BLaER1 treated with 17β-estradiol and CSF1 and Interleukin-3, amounts not matched to agents 10 nM and 100 nM (cell line): ENCODE results near the gene OR51V1.
"Not testable (repeated sequence)": the region's sequence is repeated elsewhere in the genome, so short reads cannot be mapped to it uniquely, and the experiment has no call there.

Source experiments
- H3K27ac ChIP-seq, 11 experiments: shearing (Covaris generic); formaldehyde crosslinking; 2 replicates each; pipeline ENCODE4 v1.8.1; 2022
- H3K27me3 ChIP-seq, 11 experiments: shearing (Covaris generic); formaldehyde crosslinking; 2 replicates each; pipeline ENCODE4 v1.8.1; 2022
- H3K36me3 ChIP-seq, 11 experiments: shearing (Covaris generic); formaldehyde crosslinking; 2 replicates each; pipeline ENCODE4 v1.8.1; 2022
- H3K4me1 ChIP-seq, 10 experiments: shearing (Covaris generic); formaldehyde crosslinking; 2 replicates each; pipeline ENCODE4 v1.8.1; 2022
- H3K4me2 ChIP-seq, 11 experiments: shearing (Covaris generic); formaldehyde crosslinking; 2 replicates each; pipeline ENCODE4 v1.8.1; 2022
- H3K4me3 ChIP-seq, 10 experiments: shearing (Covaris generic); formaldehyde crosslinking; 2 replicates each; pipeline ENCODE4 v1.8.1; 2022
- H3K9ac ChIP-seq, 11 experiments: shearing (Covaris generic); formaldehyde crosslinking; 2 replicates each; pipeline ENCODE4 v1.8.1; 2022
- H3K9me3 ChIP-seq, 11 experiments: shearing (Covaris generic); formaldehyde crosslinking; replicated peaks in 1 of 11; 2 replicates each; pipeline ENCODE4 v1.8.1; 2022
- H4K20me1 ChIP-seq, 11 experiments: shearing (Covaris generic); formaldehyde crosslinking; 2 replicates each; pipeline ENCODE4 v1.8.1; 2022
- Cebpa-rat ChIP-seq, 11 experiments: shearing (Covaris generic); IDR thresholded peaks; 2 replicates each; pipeline ENCODE4 v1.8.1; 2022

The OR51V1 gene, protein sequence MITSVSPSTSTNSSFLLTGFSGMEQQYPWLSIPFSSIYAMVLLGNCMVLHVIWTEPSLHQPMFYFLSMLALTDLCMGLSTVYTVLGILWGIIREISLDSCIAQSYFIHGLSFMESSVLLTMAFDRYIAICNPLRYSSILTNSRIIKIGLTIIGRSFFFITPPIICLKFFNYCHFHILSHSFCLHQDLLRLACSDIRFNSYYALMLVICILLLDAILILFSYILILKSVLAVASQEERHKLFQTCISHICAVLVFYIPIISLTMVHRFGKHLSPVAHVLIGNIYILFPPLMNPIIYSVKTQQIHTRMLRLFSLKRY

DNA sequence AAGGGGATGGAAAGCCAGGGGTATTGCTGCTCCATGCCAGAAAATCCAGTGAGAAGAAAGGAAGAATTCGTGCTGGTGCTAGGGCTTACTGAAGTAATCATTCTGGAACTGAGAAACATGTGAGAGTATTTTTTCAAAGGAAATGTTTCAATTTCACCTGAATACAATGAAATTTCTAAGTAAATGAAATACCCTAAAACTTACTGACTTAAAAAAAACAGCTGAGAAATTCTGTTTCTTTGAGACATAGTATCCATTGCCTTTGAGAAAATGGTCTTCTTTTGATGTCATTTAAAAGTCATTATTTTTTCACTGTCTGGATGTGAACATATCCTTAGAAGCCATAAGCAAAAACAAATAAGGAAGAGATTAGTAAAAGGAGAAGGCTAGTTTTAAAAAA lies at the start of gene OR51V1:
Gene OR51V1, minus strand, starts transcription at position 101 of the 400 bp plus-strand sequence. Its CDS starts 0 bp downstream, at position 101.
- TF ChIP-seq Cebpa-rat (IDR thresholded peaks at IDR 0.05) = no peak
- Histone ChIP-seq H3K36me3 (no peaks in the 10 kb centered on the region), H3K27ac (no peak within 1 kb of the TSS), H3K4me1 (peaks cover 0 to 10% (median 0%) of the 10 kb centered on the region in 10 experiments; a peak in 3 of 20 replicates), H3K9ac (no peak within 1 kb of the TSS), H3K9me3 (no peaks in the 10 kb centered on the region), H3K4me3 (no peak within 1 kb of the TSS), H4K20me1 (no peaks in the 10 kb centered on the region), H3K4me2 (no peak within 1 kb of the TSS), H3K27me3 (no peaks in the 10 kb centered on the region)

GRCh38 chr11:5249807-5250396 lies 49.4 kb upstream of the OR51V1 start, which contains the start of gene HBG1:
Gene HBG1, minus strand, starts transcription at chr11:5249857. Its CDS starts 53 bp downstream, at chr11:5249804.
- H3K9ac ChIP-seq, H3K36me3 ChIP-seq, H4K20me1 ChIP-seq, H3K4me1 ChIP-seq, H3K4me2 ChIP-seq, H3K27ac ChIP-seq, H3K4me3 ChIP-seq, H3K9me3 ChIP-seq, H3K27me3 ChIP-seq: not testable (repeated sequence)

GRCh38 chr11:5248498-5248897 lies 48.0 kb upstream of the OR51V1 start:
- H3K36me3 ChIP-seq, H3K9ac ChIP-seq, H3K4me2 ChIP-seq, H3K4me3 ChIP-seq, H3K27me3 ChIP-seq, H3K9me3 ChIP-seq, H4K20me1 ChIP-seq, H3K4me1 ChIP-seq, H3K27ac ChIP-seq: not testable (repeated sequence)

DNA sequence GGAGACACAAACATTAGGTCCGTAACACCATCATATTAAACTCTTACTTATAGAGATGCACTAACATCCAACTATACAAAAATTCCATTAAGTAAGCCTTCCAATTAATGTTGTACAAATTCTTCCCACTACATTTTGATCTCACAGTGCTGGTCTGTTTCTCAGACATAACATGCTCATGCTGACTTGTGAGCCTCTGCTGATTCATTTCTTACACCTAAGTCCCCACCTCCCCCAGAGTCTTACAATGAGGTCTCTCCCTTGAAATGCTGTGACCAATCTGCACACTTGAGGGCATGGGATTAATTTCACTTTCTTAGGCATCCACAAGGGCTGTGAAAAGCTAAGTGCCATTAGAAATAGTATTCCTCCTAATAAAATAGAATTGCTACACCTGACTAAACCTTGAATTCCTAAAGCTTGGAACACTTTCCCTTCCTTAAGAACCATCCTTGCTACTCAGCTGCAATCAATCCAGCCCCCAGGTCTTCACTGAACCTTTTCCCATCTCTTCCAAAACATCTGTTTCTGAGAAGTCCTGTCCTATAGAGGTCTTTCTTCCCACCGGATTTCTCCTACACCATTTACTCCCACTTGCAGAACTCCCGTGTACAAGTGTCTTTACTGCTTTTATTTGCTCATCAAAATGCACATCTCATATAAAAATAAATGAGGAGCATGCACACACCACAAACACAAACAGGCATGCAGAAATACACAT lies 47.1 kb upstream of the OR51V1 start:
- Histone ChIP-seq H3K9me3 (no peaks in the 10 kb centered on the region), H3K27ac (no peak overlapping the region), H3K4me3 (no peak overlapping the region), H3K27me3 (no peaks in the 10 kb centered on the region), H3K4me2 (no peak overlapping the region), H3K9ac (no peak overlapping the region), H4K20me1 (no peaks in the 10 kb centered on the region), H3K4me1 (no peaks in the 10 kb centered on the region), H3K36me3 (no peaks in the 10 kb centered on the region)
- no peak for TF ChIP-seq Cebpa-rat (IDR thresholded peaks at IDR 0.05)

- TF ChIP-seq Cebpa-rat (IDR thresholded peaks at IDR 0.05) = no peak
- peaks cover 0 to under 1% (median 0%) of the 10 kb centered on the region in 10 experiments; a peak in 2 of 20 replicates for H3K4me1 ChIP-seq
- H3K36me3 ChIP-seq = no peaks in the 10 kb centered on the region
- no peak overlapping the region for H3K4me3 ChIP-seq
- no peak overlapping the region for H3K4me2 ChIP-seq
- no peak overlapping the region for H3K9ac ChIP-seq
- no peaks in the 10 kb centered on the region for H3K9me3 ChIP-seq
- no peaks in the 10 kb centered on the region for H3K27me3 ChIP-seq
- H4K20me1 ChIP-seq = no peaks in the 10 kb centered on the region
- no peak overlapping the region for H3K27ac ChIP-seq
Measured at GRCh38 chr11:5246772-5247471, 46.4 kb upstream of the OR51V1 start.

- Histone ChIP-seq H3K9ac (no peak overlapping the region), H4K20me1 (no peaks in the 10 kb centered on the region), H3K9me3 (no peaks in the 10 kb centered on the region), H3K27ac (no peak overlapping the region), H3K36me3 (no peaks in the 10 kb centered on the region), H3K4me1 (peaks cover 0 to 6% (median 0%) of the 10 kb centered on the region in 10 experiments; a peak in 2 of 20 replicates), H3K27me3 (no peaks in the 10 kb centered on the region), H3K4me2 (no peak overlapping the region), H3K4me3 (no peak overlapping the region)
- no peak for TF ChIP-seq Cebpa-rat (IDR thresholded peaks at IDR 0.05)
Measured at GRCh38 chr11:5245155-5245554, 44.7 kb upstream of the OR51V1 start.

DNA sequence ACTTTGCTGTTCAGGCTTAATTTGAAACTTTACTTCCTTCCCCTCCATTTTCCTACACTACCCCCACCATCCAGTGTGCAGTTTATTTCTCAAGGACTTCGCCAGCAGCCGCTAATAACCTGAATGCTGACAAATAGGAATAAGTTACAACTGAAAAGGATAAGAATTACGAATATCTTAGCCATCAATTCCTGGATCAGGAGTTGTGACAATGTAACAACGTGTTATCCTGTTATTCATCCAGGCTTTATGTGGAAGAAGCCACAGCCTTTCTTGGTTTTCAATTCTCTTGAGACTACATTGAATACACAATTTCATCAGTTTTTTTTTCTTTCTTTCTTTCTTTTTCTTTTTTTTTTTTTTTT lies 43.3 kb upstream of the OR51V1 start:
- no peaks in the 10 kb centered on the region for H4K20me1 ChIP-seq
- H3K9ac ChIP-seq = no peak overlapping the region
- no peak overlapping the region for H3K4me2 ChIP-seq
- no peak overlapping the region for H3K27ac ChIP-seq
- TF ChIP-seq Cebpa-rat (IDR thresholded peaks at IDR 0.05) = no peak
- H3K9me3 ChIP-seq = no peaks in the 10 kb centered on the region
- no peaks in the 10 kb centered on the region for H3K27me3 ChIP-seq
- H3K4me1 ChIP-seq = peaks cover 0 to 10% (median 0%) of the 10 kb centered on the region in 10 experiments; a peak in 4 of 20 replicates
- no peaks in the 10 kb centered on the region for H3K36me3 ChIP-seq
- no peak overlapping the region for H3K4me3 ChIP-seq

- Histone ChIP-seq H3K9ac (no peak overlapping the region), H3K9me3 (no peaks in the 10 kb centered on the region), H3K4me1 (peaks cover 0 to 16% (median 0%) of the 10 kb centered on the region in 10 experiments; a peak in 4 of 20 replicates), H3K36me3 (no peaks in the 10 kb centered on the region), H4K20me1 (no peaks in the 10 kb centered on the region), H3K27ac (no peak overlapping the region), H3K4me2 (no peak overlapping the region), H3K4me3 (no peak overlapping the region), H3K27me3 (no peaks in the 10 kb centered on the region)
- TF ChIP-seq Cebpa-rat (IDR thresholded peaks at IDR 0.05) = no peak
Measured at GRCh38 chr11:5242933-5243815, 42.7 kb upstream of the OR51V1 start.
